Measurements from ENCODE around the gene SOX12. TPM values are rescaled to one million over a fixed set of nuclear protein-coding genes. Genes with fewer than 3 reads are reported as not detected.

Gene SOX12
- total RNA-seq, 2 experiments from 2014 or later: 11.6 to 11.9 TPM

- ATAC-seq (ENCODE audit: poor library complexity) (no peak), DNase-seq (no peak)
- H3K27ac Mint-ChIP-seq: peak overlapping the region; percentile 75
- CTCF ChIA-PET: interaction anchor here (1.4 to 3.7 kb wide), 5 partner anchors 16 to 121 kb away, joined by 3 to 38 read pairs (median 11); partner anchors contain the start of gene ZCCHC3
- Histone ChIP-seq H3K27me3 (ENCODE audit: control insufficient read depth in 1 of 2, insufficient read depth in 2 of 2, low read length in 2 of 2) (no peaks in the 10 kb centered on the region), H3K9me3 (ENCODE audit: control insufficient read depth in 1 of 2, insufficient read depth in 1 of 2, low read length in 2 of 2) (no peaks in the 10 kb centered on the region), H3K4me1 (ENCODE audit: insufficient read depth, low read length) (peaks cover 29% of the 10 kb centered on the region), H3K36me3 (ENCODE audit: insufficient read depth, low read length) (no peaks in the 10 kb centered on the region), H3K27ac (ENCODE audit: low read depth in 1 of 2, low read length in 2 of 2) (peak overlapping the region in 1 of 2 donors; percentile 23), H3K4me3 (ENCODE audit: low read length) (no peak overlapping the region)
- H3K36me3 Mint-ChIP-seq (ENCODE audit: low read depth): peaks cover 5% of the 10 kb centered on the region
- POLR2A ChIA-PET: interaction anchor here (0.6 to 3.2 kb wide), 3 partner anchors 30 to 121 kb away, joined by 3 to 20 read pairs (median 5); partner anchors contain the start of gene ZCCHC3
- peak overlapping the region; percentile 82 for H3K4me3 Mint-ChIP-seq
- peaks cover 36% of the 10 kb centered on the region for H3K4me1 Mint-ChIP-seq (ENCODE audit: low read depth)
- no peak for TF ChIP-seq CTCF (IDR thresholded peaks at IDR 0.05)
- no peaks in the 10 kb centered on the region for H3K9me3 Mint-ChIP-seq
- intact Hi-C loops (cut with DNase I, micrococcal nuclease): loop anchor here in 1 of 2 experiments (5.0 kb wide), 1 partner anchor 78 kb away; the partner anchor contains the start of gene RBCK1
- H3K27me3 Mint-ChIP-seq: no peaks in the 10 kb centered on the region
Observed at GRCh38 chr20:328975-329695, 3.8 kb downstream of the SOX12 start.

- Histone ChIP-seq H3K4me1 (ENCODE audit: insufficient read depth, low read length) (peaks cover 22% of the 10 kb centered on the region), H3K9me3 (ENCODE audit: control insufficient read depth in 1 of 2, insufficient read depth in 1 of 2, low read length in 2 of 2) (no peaks in the 10 kb centered on the region), H3K27ac (ENCODE audit: low read depth in 1 of 2, low read length in 2 of 2) (no peak overlapping the region), H3K4me3 (ENCODE audit: low read length) (no peak overlapping the region), H3K36me3 (ENCODE audit: insufficient read depth, low read length) (no peaks in the 10 kb centered on the region), H3K27me3 (ENCODE audit: control insufficient read depth in 1 of 2, insufficient read depth in 2 of 2, low read length in 2 of 2) (no peaks in the 10 kb centered on the region)
- POLR2A ChIA-PET: interaction anchor here (1.0 to 3.2 kb wide), 3 partner anchors 30 to 92 kb away, joined by 4 to 20 read pairs (median 5); partner anchors contain the start of gene ZCCHC3
- peak in 1 of 14 experiments; percentile 27 for DNase-seq
- Mint-ChIP-seq H3K4me3 (no peak overlapping the region), H3K36me3 (ENCODE audit: low read depth) (peaks cover 3% of the 10 kb centered on the region), H3K27me3 (no peaks in the 10 kb centered on the region), H3K9me3 (no peaks in the 10 kb centered on the region), H3K4me1 (ENCODE audit: low read depth) (peaks cover 34% of the 10 kb centered on the region), H3K27ac (peak overlapping the region; percentile 74)
- intact Hi-C loops (cut with DNase I, micrococcal nuclease): loop anchor here (1.0 to 5.0 kb wide), 5 partner anchors 40 to 121 kb away; partner anchors contain the start of genes C20orf96 (in 1 of the 2) and RBCK1 (in 1 of the 2)
- CTCF ChIA-PET: interaction anchor here (1.0 to 3.7 kb wide), 9 partner anchors 15 to 122 kb away, joined by 3 to 38 read pairs (median 9); partner anchors contain the start of gene ZCCHC3
- ATAC-seq (ENCODE audit: poor library complexity): no peak
- no peak for TF ChIP-seq CTCF (IDR thresholded peaks at IDR 0.05)
Observed at GRCh38 chr20:329851-330232, 4.5 kb downstream of the SOX12 start.

GRCh38 chr20:330233-331149, 5.1 kb downstream of the SOX12 start:
- H3K36me3 ChIP-seq (ENCODE audit: insufficient read depth, low read length): no peaks in the 10 kb centered on the region
- ATAC-seq (ENCODE audit: poor library complexity): peak; percentile 44
- peak; percentile 93 for TF ChIP-seq CTCF (IDR thresholded peaks at IDR 0.05)
- CTCF ChIA-PET: interaction anchor here (0.6 to 3.7 kb wide), 15 partner anchors 15 to 233 kb away, joined by 3 to 38 read pairs (median 4); partner anchors contain the start of genes CSNK2A1, DEFB132 and ZCCHC3
- Mint-ChIP-seq H3K27ac (peak overlapping the region; percentile 74), H3K36me3 (ENCODE audit: low read depth) (no peaks in the 10 kb centered on the region), H3K4me1 (ENCODE audit: low read depth) (peaks cover 32% of the 10 kb centered on the region), H3K4me3 (peak overlapping the region; percentile 76), H3K27me3 (no peaks in the 10 kb centered on the region), H3K9me3 (no peaks in the 10 kb centered on the region)
- H3K27me3 ChIP-seq (ENCODE audit: control insufficient read depth in 1 of 2, insufficient read depth in 2 of 2, low read length in 2 of 2): no peaks in the 10 kb centered on the region
- POLR2A ChIA-PET: interaction anchor here (1.0 to 3.2 kb wide), 4 partner anchors 31 to 93 kb away, joined by 3 to 20 read pairs (median 4); partner anchors contain the start of gene ZCCHC3
- H3K9me3 ChIP-seq (ENCODE audit: control insufficient read depth in 1 of 2, insufficient read depth in 1 of 2, low read length in 2 of 2): no peaks in the 10 kb centered on the region
- H3K27ac ChIP-seq (ENCODE audit: low read depth in 1 of 2, low read length in 2 of 2): no peak overlapping the region
- H3K4me1 ChIP-seq (ENCODE audit: insufficient read depth, low read length): peaks cover 20% of the 10 kb centered on the region
- no peak overlapping the region for H3K4me3 ChIP-seq (ENCODE audit: low read length)
- DNase-seq: peak in 13 of 14 experiments; percentile 39 to 85 (median 53)
- intact Hi-C loops (cut with DNase I, micrococcal nuclease): loop anchor here (1.0 to 2.0 kb wide), 4 partner anchors 40 to 121 kb away; partner anchors contain the start of gene C20orf96 (in 1 of the 2)

Measured in CD4-positive, alpha-beta T cell (primary cell).